Epithelial cell of proximal tubule (primary cell): Measurements from ENCODE around the gene IL10RB. TPM values are rescaled to one million over a fixed set of nuclear protein-coding genes. Genes with fewer than 3 reads are reported as not detected.

Experiments used
- DNase-seq: peaks from one replicate; pipeline ENCODE4 v3.0.0-alpha.2; 2011; ENCODE audit warnings: low read depth
- H3K4me3 ChIP-seq: 2 replicates; pipeline ENCODE4 v1.5.1; 2011; ENCODE audit warnings: low read depth, mild to moderate bottlenecking, low read length
- total RNA-seq: library from RNA; depleted of rRNA; stranded (reverse); fragments of >200 nt; gene quantifications from 2 replicates; pipeline ENCODE4 v1.2.3, GENCODE V29; 2015
- TF ChIP-seq, protein P1 (sequence below): conservative IDR thresholded peaks from 2 replicates; pipeline ENCODE4 v1.5.1; 2012; ENCODE audit warnings: low read depth, mild to moderate bottlenecking, low read length

Gene IL10RB
- total RNA-seq, 1 donor from 2014 or later = 11.0 TPM

DNA sequence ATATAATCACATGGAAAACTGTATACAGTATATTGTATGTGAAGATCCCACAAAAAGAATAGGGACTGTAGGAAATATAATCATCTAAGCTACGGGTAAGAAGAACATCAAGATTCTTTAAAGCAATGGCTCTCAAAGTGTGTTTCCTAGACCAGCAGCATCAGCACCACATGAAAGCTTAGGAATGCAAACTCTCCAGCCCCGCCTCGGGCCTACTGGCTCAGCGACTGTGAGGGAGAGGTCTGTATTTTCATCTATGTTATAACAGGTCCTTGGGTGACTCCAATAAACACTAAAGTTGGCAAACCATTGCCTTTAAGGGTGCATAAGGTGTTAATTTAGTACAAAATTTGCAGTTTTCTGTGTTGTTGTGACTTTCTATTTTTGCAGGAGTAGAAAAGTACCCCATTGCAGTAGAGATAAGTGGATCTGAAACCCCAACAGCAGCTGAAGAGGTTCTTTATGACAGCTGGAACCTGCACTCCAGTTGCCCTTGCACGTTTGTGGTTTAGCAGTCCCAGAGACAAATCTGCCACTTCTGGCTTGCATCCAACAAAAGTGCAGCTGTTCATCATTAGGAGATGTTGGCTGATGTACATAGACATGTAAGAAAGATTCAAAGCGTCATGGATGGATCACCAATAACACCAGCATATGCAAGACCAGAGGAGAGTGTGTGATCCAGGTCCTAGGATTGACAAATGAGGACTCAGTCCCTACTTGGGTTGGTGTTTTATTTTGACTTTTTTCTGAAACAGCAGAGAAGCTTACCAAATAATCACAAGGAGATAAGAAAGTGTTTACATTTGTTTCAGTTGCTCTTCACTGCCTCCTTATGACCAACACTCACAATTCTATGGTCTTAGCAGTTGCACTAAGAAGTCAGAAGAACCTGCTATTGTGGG, 42.7 kb downstream of the IL10RB start:
- no peak overlapping the region for H3K4me3 ChIP-seq
- TF ChIP-seq, protein P1, sequence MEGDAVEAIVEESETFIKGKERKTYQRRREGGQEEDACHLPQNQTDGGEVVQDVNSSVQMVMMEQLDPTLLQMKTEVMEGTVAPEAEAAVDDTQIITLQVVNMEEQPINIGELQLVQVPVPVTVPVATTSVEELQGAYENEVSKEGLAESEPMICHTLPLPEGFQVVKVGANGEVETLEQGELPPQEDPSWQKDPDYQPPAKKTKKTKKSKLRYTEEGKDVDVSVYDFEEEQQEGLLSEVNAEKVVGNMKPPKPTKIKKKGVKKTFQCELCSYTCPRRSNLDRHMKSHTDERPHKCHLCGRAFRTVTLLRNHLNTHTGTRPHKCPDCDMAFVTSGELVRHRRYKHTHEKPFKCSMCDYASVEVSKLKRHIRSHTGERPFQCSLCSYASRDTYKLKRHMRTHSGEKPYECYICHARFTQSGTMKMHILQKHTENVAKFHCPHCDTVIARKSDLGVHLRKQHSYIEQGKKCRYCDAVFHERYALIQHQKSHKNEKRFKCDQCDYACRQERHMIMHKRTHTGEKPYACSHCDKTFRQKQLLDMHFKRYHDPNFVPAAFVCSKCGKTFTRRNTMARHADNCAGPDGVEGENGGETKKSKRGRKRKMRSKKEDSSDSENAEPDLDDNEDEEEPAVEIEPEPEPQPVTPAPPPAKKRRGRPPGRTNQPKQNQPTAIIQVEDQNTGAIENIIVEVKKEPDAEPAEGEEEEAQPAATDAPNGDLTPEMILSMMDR = no peak
- DNase-seq = no peak

DNA sequence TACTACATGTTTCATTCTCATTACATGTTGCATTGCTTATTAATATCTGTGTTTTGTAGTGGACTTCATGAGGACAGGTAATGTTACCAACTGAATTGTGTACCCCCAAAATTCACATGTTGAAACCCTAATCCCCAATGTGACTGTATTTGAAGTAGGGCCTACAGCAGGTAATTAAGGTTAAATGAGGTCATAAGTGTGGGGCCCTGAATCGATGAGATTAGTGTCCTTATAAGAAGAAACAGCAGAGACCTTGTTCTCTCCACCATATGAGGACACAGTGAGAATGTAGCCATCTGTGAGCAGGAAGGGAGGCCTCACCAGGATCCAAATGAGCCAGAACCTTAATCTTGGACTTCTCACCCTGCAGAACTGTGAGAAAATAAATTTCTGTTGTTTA, 43.6 kb downstream of the IL10RB start:
- TF ChIP-seq, protein P1 = no peak
- H3K4me3 ChIP-seq = no peak overlapping the region
- no peak for DNase-seq

DNA sequence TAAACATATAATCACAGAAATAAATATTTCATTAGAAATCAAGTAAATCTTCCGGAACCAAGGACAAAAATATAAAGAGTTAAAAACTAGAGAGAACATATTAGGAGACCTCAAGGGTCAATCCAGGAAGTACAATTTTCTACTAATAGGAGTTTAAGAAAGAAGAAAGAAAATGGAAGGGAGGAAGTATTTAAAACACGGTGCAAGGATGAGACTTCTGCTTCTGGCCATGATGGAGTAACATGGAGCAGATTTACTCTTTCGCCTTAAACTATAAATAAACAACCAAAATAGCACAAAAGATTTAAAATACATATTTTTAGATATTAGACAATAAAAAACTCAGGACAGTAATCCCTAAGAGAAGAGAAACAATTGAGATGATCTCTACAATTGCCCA, 46.0 kb downstream of the IL10RB start:
- TF ChIP-seq, protein P1 = no peak
- DNase-seq = no peak
- H3K4me3 ChIP-seq = no peak overlapping the region

DNA sequence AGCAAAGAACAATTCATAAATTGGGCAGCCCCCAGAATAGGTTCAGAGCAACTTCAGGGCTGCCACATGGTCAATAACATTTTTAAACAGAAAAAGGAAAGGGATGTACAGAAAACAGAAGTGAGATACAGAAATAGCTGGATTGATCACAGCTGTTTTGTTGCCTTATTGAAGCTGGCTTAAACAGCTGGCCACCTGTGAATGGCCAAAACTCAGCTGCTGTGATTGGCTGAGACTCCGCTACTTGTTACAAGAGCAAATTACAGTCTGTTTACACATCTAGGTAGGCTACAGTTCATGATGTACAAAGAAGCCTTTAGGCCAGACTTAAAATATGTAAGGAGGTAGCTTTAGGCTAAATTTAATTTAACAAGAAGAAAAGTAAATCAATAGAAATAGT, 47.0 kb downstream of the IL10RB start:
- TF ChIP-seq, protein P1 = no peak
- no peak overlapping the region for H3K4me3 ChIP-seq
- no peak for DNase-seq

DNA sequence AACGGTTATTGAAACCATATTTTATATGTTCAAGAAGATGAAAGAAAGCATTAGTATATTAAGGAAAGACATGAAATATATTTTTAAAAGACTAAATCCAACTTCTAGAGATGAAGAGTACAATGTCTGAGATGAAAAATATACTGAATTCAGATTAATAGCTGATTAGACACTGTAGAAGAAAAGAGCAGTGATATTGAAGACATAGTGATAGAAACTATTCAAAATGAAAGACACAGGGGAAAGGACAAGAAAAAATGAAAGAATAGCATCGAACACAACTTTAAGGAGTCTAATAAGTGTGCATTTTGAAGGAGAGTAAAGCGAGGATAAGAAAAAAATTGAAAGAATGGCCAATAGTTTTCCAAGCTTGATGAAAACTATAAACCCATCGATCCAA, 47.4 kb downstream of the IL10RB start:
- no peak for DNase-seq
- TF ChIP-seq, protein P1 = no peak

DNA sequence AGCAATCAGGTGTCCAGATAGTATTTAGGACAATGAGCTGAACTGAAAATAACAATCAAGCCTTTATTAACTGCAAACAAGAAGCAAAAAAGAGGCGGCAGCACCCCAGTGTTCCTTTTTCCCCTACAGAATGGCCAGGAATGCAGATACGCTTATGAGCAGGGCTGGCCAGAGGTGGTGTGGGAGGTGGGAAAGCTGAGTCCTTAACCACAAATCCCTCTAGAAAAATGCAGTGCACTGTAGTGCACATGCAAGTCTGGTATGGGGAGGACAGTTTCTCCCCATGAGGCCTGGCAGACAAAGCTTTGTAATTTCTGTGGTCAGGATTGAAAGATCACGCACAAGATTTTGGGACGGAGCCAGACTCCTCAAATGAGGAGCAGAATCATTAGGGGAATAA, 47.9 kb downstream of the IL10RB start:
- H3K4me3 ChIP-seq = no peak overlapping the region
- TF ChIP-seq, protein P1 = no peak
- no peak for DNase-seq

More for the DNA sequence above, 47.4 kb downstream of the IL10RB start:
- H3K4me3 ChIP-seq = no peak overlapping the region
